ENCODE results near the gene RABGAP1L. TPM values are rescaled to one million over a fixed set of nuclear protein-coding genes. Genes with fewer than 3 reads are reported as not detected.
A peak's percentile ranks its signal among the peaks of the same experiment; 100 is the strongest.

Gene RABGAP1L
- total RNA-seq, 1 donor from 2014 or later: 53.6 TPM

GRCh38 chr1:174189428-174190062 is 30.2 kb downstream of the RABGAP1L start:
- DNase-seq (no peak), ATAC-seq (ENCODE audit: poor library complexity) (no peak)
- intact Hi-C loops (cut with DNase I): no loop called here

DNA sequence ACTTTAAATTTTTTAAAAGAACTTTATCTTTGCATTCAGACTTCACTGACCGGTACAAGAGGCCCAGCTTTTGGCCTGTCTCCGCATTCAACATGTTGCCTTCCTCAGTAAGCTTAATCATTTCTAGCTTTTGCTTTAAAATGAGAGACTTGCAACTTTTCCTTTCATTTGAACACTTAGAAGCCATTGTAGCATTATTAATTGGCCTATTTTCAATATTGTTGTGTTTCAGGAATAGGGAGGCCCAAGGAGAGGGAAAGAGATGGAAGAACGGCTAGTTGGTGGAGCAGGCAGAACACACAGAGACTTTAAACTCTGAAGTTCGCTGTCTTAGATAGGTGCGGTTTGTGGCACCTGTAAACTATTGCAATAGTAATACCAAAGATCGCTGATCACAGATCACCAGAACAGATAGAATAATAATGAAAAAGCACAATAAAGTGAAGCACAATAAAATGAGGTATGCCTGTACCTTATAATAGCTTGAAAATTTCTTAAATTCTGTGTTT is 31.4 kb downstream of the RABGAP1L start:
- no peak for ATAC-seq (ENCODE audit: poor library complexity)
- intact Hi-C loops (cut with DNase I): no loop called here
- no peak for DNase-seq

- DNase-seq (no peak), ATAC-seq (ENCODE audit: poor library complexity) (no peak)
- intact Hi-C loops (cut with DNase I): no loop called here
These were observed 32.1 kb downstream of the RABGAP1L start for GRCh38 chr1:174191349-174191862.

- ATAC-seq (ENCODE audit: poor library complexity) (no peak), DNase-seq (no peak)
- intact Hi-C loops (cut with DNase I): no loop called here
These were observed 35.1 kb downstream of the RABGAP1L start for GRCh38 chr1:174194461-174194860.

GRCh38 chr1:174197088-174197487 is 37.8 kb downstream of the RABGAP1L start:
- intact Hi-C loops (cut with DNase I): no loop called here
- ATAC-seq (ENCODE audit: poor library complexity) (peak; percentile 42), DNase-seq (no peak)

- DNase-seq (no peak), ATAC-seq (ENCODE audit: poor library complexity) (peak; percentile 85)
- intact Hi-C loops (cut with DNase I): no loop called here
These were observed 38.2 kb downstream of the RABGAP1L start for GRCh38 chr1:174197547-174197946.

DNA sequence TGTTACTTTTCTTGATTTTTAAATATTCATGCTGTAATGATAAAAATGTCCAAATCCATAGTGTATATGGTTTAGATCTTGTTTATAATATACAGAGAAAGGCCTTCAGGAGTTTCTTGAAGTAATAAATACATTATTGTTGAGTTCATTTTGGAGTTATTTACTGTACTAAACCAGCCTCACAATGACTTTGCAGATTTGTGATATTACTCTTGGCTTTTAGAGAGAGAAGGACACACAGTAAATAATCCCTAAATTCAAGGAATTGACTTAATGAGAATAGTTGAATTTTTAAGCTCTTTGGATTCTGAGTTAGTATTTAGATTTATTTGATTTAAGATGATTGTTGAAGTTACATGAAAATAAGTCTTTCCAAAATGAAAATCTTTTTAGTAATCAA is 38.9 kb downstream of the RABGAP1L start:
- intact Hi-C loops (cut with DNase I): no loop called here
- ATAC-seq (ENCODE audit: poor library complexity): no peak
- no peak for DNase-seq

- intact Hi-C loops (cut with DNase I): no loop called here
- ATAC-seq (ENCODE audit: poor library complexity) (no peak), DNase-seq (no peak)
These were observed 41.4 kb downstream of the RABGAP1L start for GRCh38 chr1:174200746-174201145.

GRCh38 chr1:174204697-174205308 is 45.5 kb downstream of the RABGAP1L start:
- ATAC-seq (ENCODE audit: poor library complexity): peak; percentile 11
- intact Hi-C loops (cut with DNase I): no loop called here
- DNase-seq: no peak

GRCh38 chr1:174206148-174206836 is 47.0 kb downstream of the RABGAP1L start:
- DNase-seq (no peak), ATAC-seq (ENCODE audit: poor library complexity) (peak; percentile 81)
- intact Hi-C loops (cut with DNase I): no loop called here

DNA sequence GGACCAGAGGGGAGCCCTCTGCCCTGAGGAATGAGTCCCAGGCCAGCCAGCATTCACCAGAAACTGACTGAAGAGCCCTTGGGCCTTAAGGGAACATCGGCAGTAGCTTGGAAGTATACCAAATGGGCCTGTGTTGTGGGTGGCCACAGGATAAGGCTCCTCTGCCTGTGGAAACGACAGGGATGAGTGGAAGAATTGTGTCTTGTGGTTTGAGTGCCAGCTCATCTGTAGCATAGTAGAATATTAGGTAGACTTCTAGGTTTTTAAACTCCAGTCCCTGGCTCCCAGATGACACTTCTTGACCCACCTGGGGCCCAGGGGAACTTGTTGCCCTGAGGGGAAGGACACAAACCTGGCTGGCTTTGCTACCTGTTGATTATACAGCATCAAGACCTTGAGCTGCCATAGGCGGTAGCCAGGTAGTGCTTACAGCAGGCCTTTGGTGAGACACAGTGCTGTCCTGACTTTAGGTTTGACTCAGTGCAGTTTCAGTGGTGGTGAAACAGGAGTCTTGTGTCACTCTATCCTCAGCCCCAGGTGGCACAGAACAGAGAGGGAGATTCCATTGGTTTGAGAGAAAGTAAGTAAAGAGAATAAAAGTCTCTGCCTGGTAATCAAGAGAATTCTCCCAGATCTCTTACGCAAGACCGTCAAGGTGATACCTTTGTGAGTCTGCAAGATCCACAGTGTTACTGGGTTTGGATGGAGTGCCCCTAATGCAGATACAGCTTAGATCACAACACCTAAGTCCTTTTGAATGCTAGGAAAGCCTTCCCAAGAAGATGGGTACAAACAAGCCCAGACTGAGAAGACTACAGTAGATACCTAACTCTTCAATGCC is 50.2 kb downstream of the RABGAP1L start:
- no peak for ATAC-seq (ENCODE audit: poor library complexity)
- intact Hi-C loops (cut with DNase I): loop anchor here (10.0 kb wide), 1 partner anchor 115 kb away; no protein-coding TSS in a partner anchor
- DNase-seq: no peak

DNA sequence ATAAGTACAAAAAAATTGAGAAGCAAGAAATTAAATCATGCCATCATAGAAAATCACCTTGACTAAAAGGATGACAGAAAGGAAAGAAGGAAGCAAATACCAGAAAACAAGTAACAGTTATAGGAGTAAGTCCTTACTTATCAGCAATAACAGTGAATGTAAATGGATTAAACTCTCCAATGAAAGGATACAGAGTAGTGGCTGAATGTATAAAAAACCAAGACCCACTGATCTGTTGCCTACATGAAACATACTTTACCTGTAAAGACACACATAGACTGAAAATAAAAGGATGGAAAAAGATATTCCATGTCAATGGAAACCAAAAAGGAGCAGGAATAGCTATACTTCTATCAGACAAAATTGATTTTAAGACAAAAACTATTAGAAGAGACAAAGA is 52.2 kb downstream of the RABGAP1L start:
- ATAC-seq (ENCODE audit: poor library complexity): no peak
- DNase-seq: no peak
- intact Hi-C loops (cut with DNase I): loop anchor here (10.0 kb wide), 1 partner anchor 117 kb away; no protein-coding TSS in a partner anchor

DNA sequence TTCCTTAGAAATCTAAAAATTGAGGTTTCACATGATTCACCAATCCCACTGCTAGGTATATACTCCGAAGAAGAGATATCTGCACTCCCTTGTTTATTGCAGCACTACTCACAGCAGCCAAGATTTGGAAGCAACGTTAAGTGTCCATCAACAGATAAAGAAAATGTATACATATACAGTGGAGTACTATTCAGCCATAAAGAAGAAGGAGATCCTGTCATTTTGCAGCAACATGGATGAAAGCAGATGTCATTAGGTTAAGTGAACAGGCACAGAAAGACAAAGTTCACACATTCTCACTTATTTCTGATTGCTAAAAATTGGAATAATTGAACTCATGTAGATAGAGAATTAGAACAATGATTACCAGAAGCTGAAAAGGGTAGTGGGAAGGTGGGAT is 56.4 kb downstream of the RABGAP1L start:
- intact Hi-C loops (cut with DNase I): loop anchor here (10.0 kb wide), 1 partner anchor 121 kb away; no protein-coding TSS in a partner anchor
- no peak for ATAC-seq (ENCODE audit: poor library complexity)
- DNase-seq: no peak

DNA sequence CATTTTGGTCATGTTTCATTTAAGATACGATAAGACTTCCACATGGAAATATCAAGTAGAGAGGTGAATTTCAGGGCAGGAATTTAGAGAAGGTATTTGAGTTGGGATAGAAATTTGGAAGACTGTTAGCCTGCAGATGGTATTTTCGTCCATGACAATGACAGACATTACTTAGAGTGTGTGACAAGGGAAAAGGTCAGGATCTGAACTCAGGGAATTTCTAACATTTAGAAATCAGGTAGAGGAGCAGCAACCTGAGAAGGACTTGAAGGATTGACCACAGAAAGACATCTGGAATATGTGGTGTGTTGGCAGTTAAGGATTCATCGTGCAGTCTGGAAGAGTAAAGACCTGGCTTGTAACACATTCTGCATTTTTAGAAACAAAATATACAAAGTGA is 57.9 kb downstream of the RABGAP1L start:
- intact Hi-C loops (cut with DNase I): loop anchor here (10.0 kb wide), 1 partner anchor 122 kb away; no protein-coding TSS in a partner anchor
- DNase-seq: no peak
- ATAC-seq (ENCODE audit: poor library complexity): peak; percentile 51

DNA sequence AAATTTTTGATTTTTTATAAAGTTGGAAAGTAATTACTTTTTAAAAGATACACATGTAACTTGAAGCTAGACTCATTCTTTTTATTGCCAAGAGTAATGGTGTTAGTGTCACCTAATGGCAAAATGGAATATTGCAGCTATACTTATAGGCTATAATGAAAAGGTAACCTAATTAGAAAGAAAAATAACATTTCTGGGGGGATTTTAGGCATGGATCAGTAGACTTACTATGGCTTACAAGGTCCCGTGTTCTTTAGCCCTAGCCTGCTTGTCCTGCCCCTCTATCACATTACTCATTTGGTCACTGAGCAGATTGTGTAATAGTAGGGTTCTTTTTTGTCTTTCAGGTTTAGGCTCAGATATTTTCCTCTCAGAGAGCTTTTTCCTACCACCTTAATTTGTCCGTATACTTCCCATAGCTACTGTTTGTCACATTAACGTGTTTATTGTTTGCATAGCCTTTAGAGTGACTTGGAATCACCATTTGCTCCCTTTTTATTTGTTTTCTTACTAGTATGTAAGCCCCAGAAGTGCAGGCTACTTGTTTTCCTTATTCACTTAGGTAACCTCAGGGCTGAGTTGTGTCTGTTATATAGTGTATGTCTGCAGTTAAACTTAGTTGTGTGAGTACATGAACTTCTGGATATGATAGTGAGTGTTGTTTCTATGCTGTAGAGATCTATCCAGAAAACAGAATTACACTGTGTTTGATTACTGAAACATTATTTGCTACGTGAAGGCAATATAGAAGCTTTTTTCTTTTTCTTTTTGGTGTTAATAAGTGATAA is 58.7 kb downstream of the RABGAP1L start:
- ATAC-seq (ENCODE audit: poor library complexity): peak; percentile 79

GRCh38 chr1:174218983-174219382 is 59.7 kb downstream of the RABGAP1L start:
- no peak for ATAC-seq (ENCODE audit: poor library complexity)
- no peak for DNase-seq
- intact Hi-C loops (cut with DNase I): loop anchor here (10.0 kb wide), 1 partner anchor 124 kb away; no protein-coding TSS in a partner anchor

More for the DNA sequence above, 58.7 kb downstream of the RABGAP1L start:
- no peak for DNase-seq
- intact Hi-C loops (cut with DNase I): loop anchor here (10.0 kb wide), 1 partner anchor 123 kb away; no protein-coding TSS in a partner anchor

DNA sequence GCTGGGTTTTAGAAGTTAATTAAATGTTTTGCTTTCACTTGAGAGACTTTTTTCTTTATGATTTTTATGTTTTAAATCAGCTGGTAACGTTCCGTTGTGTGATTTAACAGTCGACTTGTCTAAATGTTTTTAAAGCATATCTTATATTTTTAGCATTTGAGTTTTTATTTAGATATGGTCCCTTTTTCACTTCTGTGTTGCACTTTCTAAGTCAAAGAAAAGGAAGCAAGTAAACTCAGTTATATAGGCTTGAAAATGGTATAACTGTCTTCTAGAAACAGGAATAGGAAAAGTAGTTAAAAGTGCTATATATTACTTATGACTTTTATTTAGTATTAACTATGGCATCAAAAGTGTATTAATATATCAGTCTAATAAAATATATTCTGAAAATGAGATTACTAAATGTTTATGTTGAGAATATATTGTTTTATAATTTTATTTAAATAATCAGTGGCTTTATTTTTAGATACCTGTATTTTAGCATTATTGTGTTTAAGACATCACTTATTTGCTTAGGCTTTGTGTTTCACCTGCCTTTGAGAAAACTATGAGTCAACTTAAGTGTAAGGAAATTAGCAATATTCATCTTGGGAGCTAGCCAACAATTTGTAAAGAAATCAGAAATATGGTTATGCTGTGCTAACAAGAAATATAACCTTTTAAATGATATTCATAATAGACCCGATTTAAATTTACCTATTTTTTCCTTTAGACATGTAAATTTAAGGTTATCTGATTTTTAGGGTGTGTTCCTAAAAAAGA is 60.5 kb downstream of the RABGAP1L start:
- ATAC-seq (ENCODE audit: poor library complexity): no peak
- DNase-seq: no peak
- intact Hi-C loops (cut with DNase I): loop anchor here (10.0 kb wide), 1 partner anchor 125 kb away; no protein-coding TSS in a partner anchor
